IMR-90 (cell line): ENCODE results near the gene ITGB1.

Experiments
- CEBPB ChIP-seq: IDR thresholded peaks from 2 replicates; pipeline ENCODE4 v1.6.1; 2012; ENCODE audit warnings: low read depth, low read length, improper control_type of control experiment
- CTCF ChIP-seq: conservative IDR thresholded peaks from 2 replicates; pipeline ENCODE4 v1.5.1; 2012; ENCODE audit warnings: mild to moderate bottlenecking, low read depth, low read length, improper control_type of control experiment
- POLR2A ChIP-seq: IDR thresholded peaks from 2 replicates; pipeline ENCODE4 v1.6.1; 2012; ENCODE audit warnings: mild to moderate bottlenecking, low read depth, low read length
- RFX5 ChIP-seq: IDR thresholded peaks from 2 replicates; pipeline ENCODE4 v1.8.0; 2012; ENCODE audit warnings: low read depth, mild to moderate bottlenecking, low read length, moderate library complexity

- TF ChIP-seq CTCF (no peak), CEBPB (no peak), POLR2A (0 out of 2 replicates have a peak, but pooled peaks have one; percentile 16), RFX5 (no peak)
Observed at GRCh38 chr10:32891261-32891660, 66.8 kb downstream of the ITGB1 start.
